Neural progenitor cell (in vitro differentiated cells): ENCODE results near the gene PLCB1. TPM values are rescaled to one million over a fixed set of nuclear protein-coding genes. Genes with fewer than 3 reads are reported as not detected.

Experiments
- DNase-seq: peaks from one replicate; pipeline ENCODE4 v3.0.0-alpha.2; 2016; ENCODE audit warnings: low spot score
- H2AFZ ChIP-seq: fragments of 200-600 bp; sonication (generic); replicated peaks from 2 replicates; pipeline ENCODE4 v1.6.1; 2016; ENCODE audit warnings: antibody characterized with exemption
- H3F3A ChIP-seq: fragments of 200-600 bp; sonication (generic); 2 replicates; pipeline ENCODE4 v1.6.1; 2016; ENCODE audit warnings: antibody characterized with exemption, low read depth
- H3K27ac ChIP-seq: fragments of 200-600 bp; sonication (generic); 2 replicates; pipeline ENCODE4 v1.5.1; 2016; ENCODE audit warnings: mild to moderate bottlenecking
- H3K27me3 ChIP-seq: fragments of 200-600 bp; sonication (generic); 2 replicates; pipeline ENCODE4 v1.6.1; 2016; ENCODE audit warnings: mild to moderate bottlenecking, moderate library complexity
- H3K36me3 ChIP-seq: fragments of 200-600 bp; sonication (generic); 2 replicates; pipeline ENCODE4 v1.5.1; 2016
- H3K4me1 ChIP-seq: fragments of 200-600 bp; sonication (generic); 2 replicates; pipeline ENCODE4 v1.6.1; 2016; ENCODE audit warnings: mixed run types
- H3K4me2 ChIP-seq: fragments of 200-600 bp; sonication (generic); 2 replicates; pipeline ENCODE4 v1.6.1; 2016
- H3K4me3 ChIP-seq: fragments of 200-600 bp; sonication (generic); 2 replicates; pipeline ENCODE4 v1.5.1; 2016
- H3K79me2 ChIP-seq: fragments of 200-600 bp; sonication (generic); 2 replicates; pipeline ENCODE4 v1.6.1; 2016; ENCODE audit warnings: low read depth
- H3K9ac ChIP-seq: fragments of 200-600 bp; sonication (generic); 2 replicates; pipeline ENCODE4 v1.6.1; 2016
- H3K9me3 ChIP-seq: fragments of 200-600 bp; sonication (generic); 2 replicates; pipeline ENCODE4 v1.5.1; 2016; ENCODE audit warnings: low read depth
- H4K20me1 ChIP-seq: fragments of 200-600 bp; sonication (generic); 2 replicates; pipeline ENCODE4 v1.6.1; 2016; ENCODE audit warnings: low read depth
- H3K27ac Mint-ChIP-seq: 3 replicates; pipeline ENCODE4 v1.8.0; 2021; ENCODE audit warnings: mixed read lengths
- H3K27me3 Mint-ChIP-seq: 2 replicates; pipeline ENCODE4 v1.8.0; 2022; ENCODE audit warnings: low read depth, mild to moderate bottlenecking, inconsistent platforms, moderate library complexity, mixed read lengths; ENCODE audit not compliant: insufficient read depth
- H3K36me3 Mint-ChIP-seq: 3 replicates; pipeline ENCODE4 v1.8.0; 2021; ENCODE audit warnings: mixed read lengths
- H3K4me1 Mint-ChIP-seq: 3 replicates; pipeline ENCODE4 v1.8.0; 2021; ENCODE audit warnings: mixed read lengths
- H3K4me3 Mint-ChIP-seq: 3 replicates; pipeline ENCODE4 v1.8.0; 2021; ENCODE audit warnings: mild to moderate bottlenecking, moderate library complexity, mixed read lengths
- H3K9me3 Mint-ChIP-seq: 3 replicates; pipeline ENCODE4 v1.8.0; 2020; ENCODE audit warnings: mixed read lengths
- EZH2 ChIP-seq: fragments of 200-600 bp; sonication (generic); IDR thresholded peaks from 2 replicates; pipeline ENCODE4 v1.6.1; 2017; ENCODE audit warnings: antibody characterized with exemption, mild to moderate bottlenecking, moderate library complexity
- EZH2phosphoT487 ChIP-seq: fragments of 200-600 bp; sonication (generic); IDR thresholded peaks from 2 replicates; pipeline ENCODE4 v1.6.1; 2017; ENCODE audit warnings: antibody characterized with exemption
- total RNA-seq: library from RNA; depleted of rRNA; stranded (reverse); fragments of >200 nt; gene quantifications from 2 replicates; pipeline ENCODE4 v1.2.3, GENCODE V29; 2015; ENCODE audit warnings: low replicate concordance
- TF ChIP-seq, protein P1 (sequence below): fragments of 200-600 bp; sonication (generic); IDR thresholded peaks from 2 replicates; pipeline ENCODE4 v1.5.1; 2017; ENCODE audit warnings: antibody characterized with exemption, mild to moderate bottlenecking

PLCB1 gene
- total RNA-seq, 1 donor from 2014 or later = 30.2 TPM

DNA sequence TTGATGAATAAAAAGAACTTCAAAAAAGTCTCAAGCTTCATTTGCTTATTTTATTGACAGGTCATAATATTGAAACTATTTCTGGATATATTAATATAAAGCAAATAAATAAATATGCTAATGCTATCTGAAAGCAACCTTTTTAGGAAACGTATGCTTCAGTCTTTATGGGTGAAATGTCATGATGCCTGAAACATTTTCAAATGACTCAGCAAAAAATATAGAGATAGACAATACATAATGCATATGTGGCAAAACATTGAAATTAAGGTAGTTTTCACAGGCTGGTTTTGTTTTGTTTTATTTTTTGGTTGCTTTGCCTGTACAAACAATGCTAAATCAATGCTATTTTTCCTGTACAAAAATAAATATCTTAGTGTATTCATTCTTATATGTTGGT is 742.4 kb downstream of the PLCB1 start:
- Histone ChIP-seq H3K27ac (no peak overlapping the region), H3K9ac (no peak overlapping the region), H3K36me3 (no peaks in the 10 kb centered on the region), H3K9me3 (no peaks in the 10 kb centered on the region), H3F3A (peaks cover 5% of the 10 kb centered on the region), H3K4me3 (no peak overlapping the region), H3K79me2 (no peaks in the 10 kb centered on the region), H4K20me1 (no peaks in the 10 kb centered on the region), H3K4me2 (no peak overlapping the region), H3K4me1 (no peaks in the 10 kb centered on the region), H3K27me3 (no peaks in the 10 kb centered on the region), H2AFZ (no peak overlapping the region)
- TF ChIP-seq, protein P1, sequence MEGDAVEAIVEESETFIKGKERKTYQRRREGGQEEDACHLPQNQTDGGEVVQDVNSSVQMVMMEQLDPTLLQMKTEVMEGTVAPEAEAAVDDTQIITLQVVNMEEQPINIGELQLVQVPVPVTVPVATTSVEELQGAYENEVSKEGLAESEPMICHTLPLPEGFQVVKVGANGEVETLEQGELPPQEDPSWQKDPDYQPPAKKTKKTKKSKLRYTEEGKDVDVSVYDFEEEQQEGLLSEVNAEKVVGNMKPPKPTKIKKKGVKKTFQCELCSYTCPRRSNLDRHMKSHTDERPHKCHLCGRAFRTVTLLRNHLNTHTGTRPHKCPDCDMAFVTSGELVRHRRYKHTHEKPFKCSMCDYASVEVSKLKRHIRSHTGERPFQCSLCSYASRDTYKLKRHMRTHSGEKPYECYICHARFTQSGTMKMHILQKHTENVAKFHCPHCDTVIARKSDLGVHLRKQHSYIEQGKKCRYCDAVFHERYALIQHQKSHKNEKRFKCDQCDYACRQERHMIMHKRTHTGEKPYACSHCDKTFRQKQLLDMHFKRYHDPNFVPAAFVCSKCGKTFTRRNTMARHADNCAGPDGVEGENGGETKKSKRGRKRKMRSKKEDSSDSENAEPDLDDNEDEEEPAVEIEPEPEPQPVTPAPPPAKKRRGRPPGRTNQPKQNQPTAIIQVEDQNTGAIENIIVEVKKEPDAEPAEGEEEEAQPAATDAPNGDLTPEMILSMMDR = no peak
- TF ChIP-seq EZH2phosphoT487 (no peak), EZH2 (no peak)
- peaks cover 10% of the 10 kb centered on the region for H3K4me1 Mint-ChIP-seq
- no peak overlapping the region for H3K27ac Mint-ChIP-seq
- H3K36me3 Mint-ChIP-seq = no peaks in the 10 kb centered on the region
- peaks cover 2% of the 10 kb centered on the region for H3K27me3 Mint-ChIP-seq
- H3K9me3 Mint-ChIP-seq = no peaks in the 10 kb centered on the region
- DNase-seq = no peak
- no peak overlapping the region for H3K4me3 Mint-ChIP-seq

GRCh38 chr20:8875586-8875985 is 743.5 kb downstream of the PLCB1 start:
- Histone ChIP-seq H3K4me3 (no peak overlapping the region), H3K27ac (no peak overlapping the region), H3K36me3 (no peaks in the 10 kb centered on the region), H3K9me3 (no peaks in the 10 kb centered on the region), H3K79me2 (no peaks in the 10 kb centered on the region), H3K27me3 (no peaks in the 10 kb centered on the region), H3K9ac (no peak overlapping the region), H3F3A (peaks cover 5% of the 10 kb centered on the region), H4K20me1 (no peaks in the 10 kb centered on the region), H2AFZ (no peak overlapping the region), H3K4me2 (no peak overlapping the region), H3K4me1 (no peaks in the 10 kb centered on the region)
- no peak for DNase-seq
- Mint-ChIP-seq H3K4me1 (peaks cover 17% of the 10 kb centered on the region), H3K27me3 (peaks cover 2% of the 10 kb centered on the region), H3K4me3 (no peak overlapping the region), H3K36me3 (no peaks in the 10 kb centered on the region), H3K9me3 (no peaks in the 10 kb centered on the region), H3K27ac (no peak overlapping the region)
- TF ChIP-seq, protein P1 = no peak
- TF ChIP-seq EZH2 = no peak
- TF ChIP-seq EZH2phosphoT487 = no peak

DNA sequence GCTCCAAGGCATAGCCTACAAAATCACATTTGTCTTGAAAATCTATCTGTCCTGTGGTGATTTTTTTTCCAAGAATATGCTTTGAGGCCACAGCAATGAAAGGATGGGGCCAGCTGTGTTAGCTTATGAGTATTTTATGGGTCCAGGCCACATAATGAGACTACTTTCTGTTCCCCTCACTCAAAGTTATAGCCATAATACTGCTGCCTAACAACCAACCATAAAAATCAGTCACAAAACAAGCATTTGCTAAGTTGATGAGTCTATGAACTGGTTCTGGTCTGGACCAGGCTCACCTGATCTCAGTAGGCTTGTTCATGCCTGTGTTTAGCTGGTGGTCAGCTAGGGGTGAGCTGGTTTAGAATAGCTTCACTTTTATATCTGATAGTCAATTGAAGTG is 744.3 kb downstream of the PLCB1 start:
- H3K4me3 ChIP-seq = no peak overlapping the region
- H3K4me3 Mint-ChIP-seq = no peak overlapping the region
- no peak overlapping the region for H3K4me2 ChIP-seq
- H3K9me3 ChIP-seq = no peaks in the 10 kb centered on the region
- TF ChIP-seq EZH2phosphoT487 (no peak), EZH2 (no peak)
- TF ChIP-seq, protein P1 = no peak
- H3K27ac Mint-ChIP-seq = no peak overlapping the region
- H3K36me3 ChIP-seq = no peaks in the 10 kb centered on the region
- H4K20me1 ChIP-seq = no peaks in the 10 kb centered on the region
- H3K9ac ChIP-seq = no peak overlapping the region
- no peak overlapping the region for H2AFZ ChIP-seq
- H3F3A ChIP-seq = peaks cover 5% of the 10 kb centered on the region
- H3K79me2 ChIP-seq = no peaks in the 10 kb centered on the region
- H3K4me1 Mint-ChIP-seq = peaks cover 15% of the 10 kb centered on the region
- no peak for DNase-seq
- H3K27me3 Mint-ChIP-seq = peaks cover 2% of the 10 kb centered on the region
- no peaks in the 10 kb centered on the region for H3K27me3 ChIP-seq
- H3K4me1 ChIP-seq = no peaks in the 10 kb centered on the region
- no peaks in the 10 kb centered on the region for H3K36me3 Mint-ChIP-seq
- no peak overlapping the region for H3K27ac ChIP-seq
- no peaks in the 10 kb centered on the region for H3K9me3 Mint-ChIP-seq
